Astrocyte of the cerebellum (primary cell): ENCODE results near the gene BRD4.

Source experiments
- DNase-seq: peaks from one replicate; pipeline ENCODE4 v3.0.0-alpha.2; 2011; ENCODE audit warnings: low read depth
- H3K4me3 ChIP-seq: 2 replicates; pipeline ENCODE4 v1.5.1; 2011; ENCODE audit warnings: mild to moderate bottlenecking, low read depth, low read length, moderate library complexity
- in situ Hi-C: cut with HindIII; loops from 2 replicates; pipeline ENCODE4 v1.10.0; 2017; ENCODE audit warnings: low sequenced_read_pairs
- TF ChIP-seq, protein P1 (sequence below): IDR thresholded peaks from 2 replicates; pipeline ENCODE4 v1.5.1; 2012; ENCODE audit warnings: low read length, low read depth, moderate library complexity, mild to moderate bottlenecking; ENCODE audit errors: missing control alignments

The BRD4 gene

DNA sequence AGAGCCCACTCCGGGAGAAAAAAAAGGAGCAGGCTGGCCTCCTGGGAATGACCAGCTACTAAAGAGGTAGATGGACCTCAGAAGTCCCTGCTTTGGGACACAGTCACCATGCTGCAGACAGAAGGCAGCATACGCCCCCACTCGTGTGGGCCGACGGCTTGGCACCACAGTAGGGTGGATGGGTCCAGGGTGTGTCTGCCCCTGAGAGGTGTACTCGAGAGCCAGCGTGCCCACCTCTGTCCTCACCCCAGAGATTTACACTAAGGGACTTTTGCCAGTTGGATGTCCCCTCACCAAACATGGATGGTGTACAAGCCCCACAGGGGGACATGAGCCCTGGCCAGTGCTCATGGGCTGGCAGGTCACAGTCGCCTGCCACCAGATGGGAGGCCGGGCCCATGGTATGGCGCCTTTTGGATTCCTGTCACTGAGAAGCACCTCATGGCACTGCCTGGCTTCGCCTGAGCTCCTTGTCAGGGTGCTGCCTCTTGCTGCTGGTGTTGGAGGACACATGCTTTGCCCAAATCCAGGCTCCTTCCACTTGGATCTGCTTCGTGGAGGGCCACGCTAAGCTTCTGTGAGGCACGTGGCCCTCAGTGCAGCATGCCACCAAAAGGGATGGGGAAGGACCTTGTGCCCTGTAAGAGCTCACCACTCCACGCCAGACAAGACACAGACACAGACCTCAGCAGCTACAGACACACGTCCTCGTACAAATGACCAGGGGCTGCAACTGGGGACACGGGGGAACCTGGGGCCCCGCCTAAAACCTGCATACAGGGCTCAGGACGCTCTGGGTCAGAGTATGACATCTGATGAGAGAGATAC lies 86.8 kb downstream of the BRD4 start:
- TF ChIP-seq, protein P1, sequence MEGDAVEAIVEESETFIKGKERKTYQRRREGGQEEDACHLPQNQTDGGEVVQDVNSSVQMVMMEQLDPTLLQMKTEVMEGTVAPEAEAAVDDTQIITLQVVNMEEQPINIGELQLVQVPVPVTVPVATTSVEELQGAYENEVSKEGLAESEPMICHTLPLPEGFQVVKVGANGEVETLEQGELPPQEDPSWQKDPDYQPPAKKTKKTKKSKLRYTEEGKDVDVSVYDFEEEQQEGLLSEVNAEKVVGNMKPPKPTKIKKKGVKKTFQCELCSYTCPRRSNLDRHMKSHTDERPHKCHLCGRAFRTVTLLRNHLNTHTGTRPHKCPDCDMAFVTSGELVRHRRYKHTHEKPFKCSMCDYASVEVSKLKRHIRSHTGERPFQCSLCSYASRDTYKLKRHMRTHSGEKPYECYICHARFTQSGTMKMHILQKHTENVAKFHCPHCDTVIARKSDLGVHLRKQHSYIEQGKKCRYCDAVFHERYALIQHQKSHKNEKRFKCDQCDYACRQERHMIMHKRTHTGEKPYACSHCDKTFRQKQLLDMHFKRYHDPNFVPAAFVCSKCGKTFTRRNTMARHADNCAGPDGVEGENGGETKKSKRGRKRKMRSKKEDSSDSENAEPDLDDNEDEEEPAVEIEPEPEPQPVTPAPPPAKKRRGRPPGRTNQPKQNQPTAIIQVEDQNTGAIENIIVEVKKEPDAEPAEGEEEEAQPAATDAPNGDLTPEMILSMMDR = no peak
- in situ Hi-C loops = loop anchor here (5.0 to 10.0 kb wide), 2 partner anchors 57 to 61 kb away; no protein-coding TSS in a partner anchor

DNA sequence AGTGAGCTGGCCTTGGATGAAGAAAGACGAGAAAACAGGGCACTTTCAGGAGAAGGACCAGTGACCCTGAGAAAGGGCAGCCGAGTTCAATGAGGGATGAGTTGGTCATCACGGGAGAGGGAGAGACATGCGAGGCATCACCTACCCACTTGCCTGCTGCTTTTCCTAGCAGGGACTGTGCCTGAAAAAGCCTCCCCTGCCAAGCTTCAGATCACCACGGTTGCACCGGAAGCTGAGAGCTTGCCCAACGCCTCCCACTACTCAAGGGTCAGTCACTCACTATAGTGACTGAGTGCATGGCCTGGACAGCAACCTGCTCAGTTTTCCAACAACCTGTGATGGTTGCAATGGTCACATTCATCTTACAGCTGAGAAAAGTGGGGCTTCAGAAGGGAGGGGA lies 87.5 kb downstream of the BRD4 start:
- no peak for DNase-seq
- TF ChIP-seq, protein P1 = no peak
- H3K4me3 ChIP-seq = no peak overlapping the region
- in situ Hi-C loops = loop anchor here (5.0 to 10.0 kb wide), 2 partner anchors 57 to 60 kb away; no protein-coding TSS in a partner anchor

More for the DNA sequence above, 86.8 kb downstream of the BRD4 start:
- no peak for DNase-seq
- H3K4me3 ChIP-seq = no peak overlapping the region

DNA sequence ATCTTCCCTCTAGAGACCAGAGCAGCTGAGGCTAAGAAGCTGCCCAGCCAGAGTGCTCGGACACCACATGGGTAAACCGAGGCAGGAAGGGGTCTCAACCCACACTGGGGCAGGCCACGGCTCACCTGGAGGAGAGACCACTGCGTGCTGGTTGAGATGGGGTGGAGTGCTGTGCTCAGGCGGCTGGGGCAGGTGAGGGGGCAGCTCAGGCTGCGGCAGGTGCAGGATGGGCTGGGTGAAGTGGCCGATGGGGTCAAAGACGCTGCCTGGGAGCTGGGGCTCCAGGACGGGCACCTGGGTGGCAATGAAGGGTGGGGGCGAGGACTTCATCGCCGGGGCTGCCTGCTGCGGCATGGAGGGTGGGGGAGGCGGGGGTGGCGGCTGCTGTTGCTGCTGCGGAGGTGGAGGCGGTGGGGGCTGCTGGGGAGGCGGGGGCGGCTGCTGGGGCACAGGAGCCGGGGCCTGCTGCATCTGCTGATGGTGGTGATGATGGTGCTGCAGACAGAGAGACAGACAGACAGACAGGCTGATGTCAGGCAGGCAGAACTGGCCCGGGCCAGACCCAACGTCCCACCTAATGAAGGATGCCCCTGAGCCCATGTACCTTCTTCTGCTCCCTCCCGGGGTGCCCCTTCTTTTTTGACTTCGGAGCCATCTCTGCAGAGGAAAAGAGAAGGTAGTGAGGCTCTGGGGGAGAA lies 88.1 kb downstream of the BRD4 start:
- DNase-seq = no peak
- in situ Hi-C loops = loop anchor here (10.0 kb wide), 1 partner anchor 59 kb away; no protein-coding TSS in a partner anchor
- no peak overlapping the region for H3K4me3 ChIP-seq
- TF ChIP-seq, protein P1 = no peak

DNA sequence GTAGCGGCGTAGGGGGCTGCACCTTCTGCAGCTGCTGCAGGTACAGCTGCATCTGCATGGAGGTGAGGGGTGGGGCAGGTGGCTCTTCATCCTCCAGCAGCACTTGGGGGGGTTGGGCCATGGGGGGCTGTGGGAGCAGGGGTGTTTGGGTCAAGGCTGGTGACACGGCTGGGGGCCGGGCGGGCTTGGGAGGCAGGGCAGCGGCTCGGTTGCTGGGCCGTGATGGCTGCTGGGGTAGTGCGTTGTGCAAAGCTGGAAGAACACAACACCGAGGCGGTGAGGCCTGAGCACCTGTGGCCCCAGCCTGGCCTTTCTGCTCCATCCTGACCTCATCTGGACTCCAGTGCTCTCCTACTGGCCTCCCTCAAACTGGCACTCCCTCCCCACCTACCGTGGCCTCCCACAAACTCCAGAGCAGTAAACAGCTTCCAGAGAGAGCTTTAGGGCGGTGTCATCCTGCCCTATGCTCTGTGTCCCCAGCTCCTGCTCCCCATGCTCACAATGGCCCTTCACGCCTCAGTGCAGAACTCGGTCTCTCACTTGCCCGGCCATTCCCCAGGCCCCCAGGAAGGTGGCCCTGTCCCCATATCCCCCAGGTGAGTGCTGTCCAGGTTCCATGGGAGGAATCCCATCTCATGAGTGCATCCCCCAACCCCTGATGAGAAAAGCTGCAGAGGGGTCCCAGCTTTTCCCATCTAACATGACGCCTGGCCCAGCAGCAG lies 88.9 kb downstream of the BRD4 start:
- TF ChIP-seq, protein P1 = no peak
- no peak for DNase-seq
- in situ Hi-C loops = loop anchor here (10.0 kb wide), 1 partner anchor 59 kb away; no protein-coding TSS in a partner anchor
- H3K4me3 ChIP-seq = no peak overlapping the region

DNA sequence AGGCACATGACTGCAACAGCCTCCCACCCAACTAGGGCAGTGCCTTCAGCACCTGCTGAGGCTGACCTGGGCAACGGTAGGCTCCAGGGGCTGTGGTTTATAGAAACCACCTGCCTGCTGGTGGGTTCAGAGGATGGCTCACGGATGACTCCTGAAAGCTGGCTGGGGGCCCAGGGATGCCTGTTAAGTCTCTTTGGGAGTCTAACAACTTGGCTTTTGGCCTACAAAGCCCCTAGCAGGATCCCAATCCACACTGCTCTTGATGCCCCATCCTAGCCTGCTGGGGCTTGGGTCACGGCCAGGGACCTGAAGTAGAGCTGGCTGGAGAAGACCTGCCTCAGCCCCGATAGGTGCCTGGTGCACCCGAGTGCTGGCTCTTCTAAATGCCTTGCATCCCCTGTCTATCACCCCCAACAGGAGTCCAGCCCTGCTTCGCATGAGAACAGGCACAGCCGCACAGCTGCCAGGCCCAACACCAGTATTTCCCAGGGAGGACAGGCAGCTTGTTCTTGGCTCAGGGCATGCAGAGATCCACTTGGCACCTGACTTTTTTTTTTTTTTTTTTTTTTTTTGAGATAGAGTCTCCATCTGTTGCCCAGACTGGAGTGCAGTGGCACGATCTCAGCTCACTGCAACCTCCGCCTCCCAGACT lies 91.0 kb downstream of the BRD4 start:
- H3K4me3 ChIP-seq = no peak overlapping the region
- in situ Hi-C loops = loop anchor here (10.0 kb wide), 1 partner anchor 57 kb away; no protein-coding TSS in a partner anchor
- no peak for DNase-seq
- TF ChIP-seq, protein P1 = no peak
